Fibroblast of lung (primary cell): ENCODE measurements around the gene PPM1G.

ENCODE experiments used
- EZH2 ChIP-seq: IDR thresholded peaks from 2 replicates; pipeline ENCODE4 v1.5.1; 2012; ENCODE audit warnings: low read length, control low read depth, mild to moderate bottlenecking; ENCODE audit errors: missing control alignments
- TF ChIP-seq, protein P1 (sequence below), 2 donors: IDR thresholded peaks in 1 of 2; conservative IDR thresholded peaks in 1 of 2; 1 replicate in 1 of 2; 2 replicates in 1 of 2; pipeline ENCODE4 v1.5.1; 2011 to 2012; ENCODE audit warnings: low read length in 2 of 2, control low read depth in 1 of 2, inconsistent platforms in 1 of 2, low read depth in 1 of 2, mild to moderate bottlenecking in 1 of 2

DNA sequence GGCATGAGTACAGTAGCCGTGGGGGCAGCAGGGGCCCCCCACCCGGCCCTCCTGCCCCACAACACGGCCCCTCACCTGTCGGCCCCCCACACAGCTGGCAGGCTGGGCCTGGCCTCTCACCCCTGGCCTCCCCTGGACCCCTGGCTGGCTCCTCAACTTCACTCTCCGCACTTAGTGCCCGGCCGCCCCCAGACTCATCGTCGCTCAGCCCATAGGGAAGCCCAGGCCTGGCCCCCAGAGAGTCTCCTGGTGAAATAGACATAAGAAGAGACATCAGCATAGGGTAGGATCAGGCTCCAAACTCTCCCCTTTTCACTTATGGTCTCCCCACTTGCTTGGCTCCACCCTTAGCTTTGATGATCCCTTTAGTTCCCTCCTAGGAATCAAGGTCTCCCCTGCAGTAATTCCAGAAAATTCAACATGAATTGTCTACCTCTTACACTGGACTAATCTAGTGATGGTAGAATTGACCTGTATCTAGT lies 30.5 kb downstream of the PPM1G start:
- TF ChIP-seq, protein P1, sequence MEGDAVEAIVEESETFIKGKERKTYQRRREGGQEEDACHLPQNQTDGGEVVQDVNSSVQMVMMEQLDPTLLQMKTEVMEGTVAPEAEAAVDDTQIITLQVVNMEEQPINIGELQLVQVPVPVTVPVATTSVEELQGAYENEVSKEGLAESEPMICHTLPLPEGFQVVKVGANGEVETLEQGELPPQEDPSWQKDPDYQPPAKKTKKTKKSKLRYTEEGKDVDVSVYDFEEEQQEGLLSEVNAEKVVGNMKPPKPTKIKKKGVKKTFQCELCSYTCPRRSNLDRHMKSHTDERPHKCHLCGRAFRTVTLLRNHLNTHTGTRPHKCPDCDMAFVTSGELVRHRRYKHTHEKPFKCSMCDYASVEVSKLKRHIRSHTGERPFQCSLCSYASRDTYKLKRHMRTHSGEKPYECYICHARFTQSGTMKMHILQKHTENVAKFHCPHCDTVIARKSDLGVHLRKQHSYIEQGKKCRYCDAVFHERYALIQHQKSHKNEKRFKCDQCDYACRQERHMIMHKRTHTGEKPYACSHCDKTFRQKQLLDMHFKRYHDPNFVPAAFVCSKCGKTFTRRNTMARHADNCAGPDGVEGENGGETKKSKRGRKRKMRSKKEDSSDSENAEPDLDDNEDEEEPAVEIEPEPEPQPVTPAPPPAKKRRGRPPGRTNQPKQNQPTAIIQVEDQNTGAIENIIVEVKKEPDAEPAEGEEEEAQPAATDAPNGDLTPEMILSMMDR (conservative IDR thresholded peaks at IDR 0.05 in 1 of 2, IDR thresholded peaks at IDR 0.05 in 1 of 2; ENCODE audit: low read depth in 1 of 2, low read length in 2 of 2), result no peak
- TF ChIP-seq EZH2, result no peak
